ENCODE data around the gene LRMDA. TPM values are rescaled to one million over a fixed set of nuclear protein-coding genes. Genes with fewer than 3 reads are reported as not detected.
A peak's percentile ranks its signal among the peaks of the same experiment; 100 is the strongest.

LRMDA gene
- total RNA-seq, 1 donor = under 0.01 TPM

DNA sequence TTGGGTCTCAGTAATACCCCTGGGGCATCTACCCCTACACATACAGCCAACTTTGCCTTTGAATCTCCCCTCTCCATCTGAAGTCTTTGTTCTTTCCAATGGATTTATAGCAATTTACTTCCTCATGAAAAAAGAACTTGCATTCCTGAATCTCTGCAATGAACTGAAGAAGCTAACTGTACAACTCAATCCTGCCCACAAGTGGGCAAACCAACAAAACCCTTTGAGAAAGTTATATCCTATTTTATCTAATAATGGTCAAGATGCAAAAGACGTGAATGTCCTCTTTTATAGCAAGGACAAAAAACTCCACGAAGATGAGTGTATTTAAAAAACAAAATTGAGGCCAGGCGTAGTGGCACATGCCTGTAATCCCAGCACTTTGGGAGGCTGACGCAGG, 991.3 kb downstream of the LRMDA start:
- no peak overlapping the region for H3K4me3 ChIP-seq (ENCODE audit: low read depth, low read length)
- TF ChIP-seq, protein P1, sequence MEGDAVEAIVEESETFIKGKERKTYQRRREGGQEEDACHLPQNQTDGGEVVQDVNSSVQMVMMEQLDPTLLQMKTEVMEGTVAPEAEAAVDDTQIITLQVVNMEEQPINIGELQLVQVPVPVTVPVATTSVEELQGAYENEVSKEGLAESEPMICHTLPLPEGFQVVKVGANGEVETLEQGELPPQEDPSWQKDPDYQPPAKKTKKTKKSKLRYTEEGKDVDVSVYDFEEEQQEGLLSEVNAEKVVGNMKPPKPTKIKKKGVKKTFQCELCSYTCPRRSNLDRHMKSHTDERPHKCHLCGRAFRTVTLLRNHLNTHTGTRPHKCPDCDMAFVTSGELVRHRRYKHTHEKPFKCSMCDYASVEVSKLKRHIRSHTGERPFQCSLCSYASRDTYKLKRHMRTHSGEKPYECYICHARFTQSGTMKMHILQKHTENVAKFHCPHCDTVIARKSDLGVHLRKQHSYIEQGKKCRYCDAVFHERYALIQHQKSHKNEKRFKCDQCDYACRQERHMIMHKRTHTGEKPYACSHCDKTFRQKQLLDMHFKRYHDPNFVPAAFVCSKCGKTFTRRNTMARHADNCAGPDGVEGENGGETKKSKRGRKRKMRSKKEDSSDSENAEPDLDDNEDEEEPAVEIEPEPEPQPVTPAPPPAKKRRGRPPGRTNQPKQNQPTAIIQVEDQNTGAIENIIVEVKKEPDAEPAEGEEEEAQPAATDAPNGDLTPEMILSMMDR (IDR thresholded peaks at IDR 0.05; ENCODE audit: insufficient read depth, low read depth, low read length) = peak; percentile 28
- DNase-seq (ENCODE audit: low read depth) = no peak

DNA sequence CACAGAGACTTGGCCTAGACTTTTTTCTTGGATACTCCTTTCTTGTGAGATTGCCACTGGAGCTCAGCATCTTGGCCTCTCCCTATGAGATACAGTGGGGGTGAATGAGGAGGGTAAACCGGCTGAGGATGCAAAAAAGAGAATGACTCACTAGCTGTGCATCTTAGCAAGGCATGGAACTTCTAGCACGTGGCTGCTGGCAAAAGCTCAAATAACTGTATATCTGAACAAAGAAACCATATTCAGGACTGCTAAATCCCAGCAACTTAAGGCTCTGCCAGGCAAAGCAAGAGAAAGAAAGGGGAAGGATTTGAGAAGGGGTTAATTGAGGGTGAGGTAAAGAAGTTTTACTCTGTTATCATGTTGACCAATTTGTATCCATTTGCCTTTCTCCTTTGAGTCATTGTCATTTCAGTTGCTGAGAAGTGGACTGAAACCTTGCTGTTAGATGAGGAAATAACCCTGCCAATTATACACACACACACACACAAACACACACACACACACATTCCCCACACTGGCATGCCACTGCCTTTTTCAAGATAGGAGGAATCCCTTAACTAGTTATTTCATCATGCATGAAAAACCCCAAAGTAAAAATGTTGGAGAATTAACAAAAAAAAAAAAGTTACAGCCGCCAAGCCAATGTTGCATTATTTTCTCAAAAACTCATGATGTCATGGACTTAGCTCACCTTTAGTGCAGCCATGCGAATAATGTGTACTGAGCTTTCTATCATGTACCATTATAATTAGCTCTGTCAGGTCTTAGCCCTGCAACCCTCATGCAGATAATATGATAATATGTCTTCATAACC, 997.3 kb downstream of the LRMDA start:
- no peak overlapping the region for H3K4me3 ChIP-seq (ENCODE audit: low read depth, low read length)
- DNase-seq (ENCODE audit: low read depth) = peak; percentile 90
- TF ChIP-seq, protein P1 (IDR thresholded peaks at IDR 0.05; ENCODE audit: insufficient read depth, low read depth, low read length) = no peak

DNA sequence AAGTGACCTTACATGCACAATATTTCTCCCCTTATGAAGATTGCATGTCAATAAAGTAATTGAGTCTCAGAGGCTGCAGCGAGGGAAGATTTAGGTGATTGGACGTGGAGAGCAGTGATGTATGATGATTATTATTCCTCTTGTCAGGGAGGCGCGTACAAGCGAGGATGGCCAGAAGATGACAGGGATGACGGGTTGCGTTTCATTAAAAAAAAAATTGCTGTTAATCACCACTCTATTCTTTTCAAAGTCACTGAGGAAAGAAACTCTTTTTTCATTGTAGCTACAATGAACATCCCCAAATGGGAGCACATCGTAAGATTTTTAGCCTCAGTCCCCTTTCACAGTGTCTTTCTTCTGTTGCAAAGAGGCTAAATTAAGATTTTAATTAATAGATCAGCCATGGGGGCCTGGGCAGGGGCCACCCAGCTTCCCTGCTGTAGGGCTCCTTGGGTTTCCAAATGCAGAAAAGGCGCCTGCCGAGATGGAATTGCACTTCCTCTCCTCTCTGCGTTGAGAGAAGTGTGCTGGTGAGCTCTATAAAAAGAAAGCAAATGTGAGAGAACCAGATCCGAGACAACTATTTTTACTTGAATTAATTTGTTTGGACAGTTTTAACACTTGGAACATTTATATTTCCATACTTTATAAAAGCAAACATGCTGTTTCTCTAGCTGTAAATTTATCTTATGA, 998.1 kb downstream of the LRMDA start:
- DNase-seq (ENCODE audit: low read depth) = peak; percentile 18
- TF ChIP-seq, protein P1 (IDR thresholded peaks at IDR 0.05; ENCODE audit: insufficient read depth, low read depth, low read length) = no peak
- H3K4me3 ChIP-seq (ENCODE audit: low read depth, low read length) = no peak overlapping the region

DNA sequence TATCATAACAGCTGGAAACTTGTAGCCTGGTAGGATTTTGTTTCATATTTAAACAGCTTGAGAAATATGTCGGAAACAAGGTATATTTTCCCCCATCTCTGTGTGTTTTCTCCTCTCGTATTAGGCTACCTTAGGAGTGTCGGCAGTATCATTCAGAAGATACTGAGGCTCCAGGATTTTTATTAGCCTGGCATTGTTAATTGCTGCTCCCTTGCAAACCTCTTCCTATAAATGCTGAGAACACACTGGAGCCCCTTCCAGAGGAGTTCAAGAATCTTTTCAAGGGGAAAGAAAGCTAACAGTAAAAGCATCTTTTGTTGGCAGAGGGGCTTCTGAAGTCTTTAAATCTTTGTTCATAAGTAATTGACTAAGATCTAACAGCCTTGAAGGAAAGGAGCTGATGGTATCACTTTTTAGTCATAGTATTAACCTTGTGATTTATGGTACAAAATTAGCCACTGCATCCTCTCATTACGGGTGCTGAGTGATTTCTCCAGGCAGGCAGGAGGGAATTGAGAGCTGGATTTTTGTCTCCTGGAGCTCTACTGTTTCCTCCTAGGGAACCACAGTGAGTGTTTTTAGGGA, 998.7 kb downstream of the LRMDA start:
- no peak overlapping the region for H3K4me3 ChIP-seq (ENCODE audit: low read depth, low read length)
- TF ChIP-seq, protein P1 (IDR thresholded peaks at IDR 0.05; ENCODE audit: insufficient read depth, low read depth, low read length) = no peak
- DNase-seq (ENCODE audit: low read depth) = peak; percentile 24

DNA sequence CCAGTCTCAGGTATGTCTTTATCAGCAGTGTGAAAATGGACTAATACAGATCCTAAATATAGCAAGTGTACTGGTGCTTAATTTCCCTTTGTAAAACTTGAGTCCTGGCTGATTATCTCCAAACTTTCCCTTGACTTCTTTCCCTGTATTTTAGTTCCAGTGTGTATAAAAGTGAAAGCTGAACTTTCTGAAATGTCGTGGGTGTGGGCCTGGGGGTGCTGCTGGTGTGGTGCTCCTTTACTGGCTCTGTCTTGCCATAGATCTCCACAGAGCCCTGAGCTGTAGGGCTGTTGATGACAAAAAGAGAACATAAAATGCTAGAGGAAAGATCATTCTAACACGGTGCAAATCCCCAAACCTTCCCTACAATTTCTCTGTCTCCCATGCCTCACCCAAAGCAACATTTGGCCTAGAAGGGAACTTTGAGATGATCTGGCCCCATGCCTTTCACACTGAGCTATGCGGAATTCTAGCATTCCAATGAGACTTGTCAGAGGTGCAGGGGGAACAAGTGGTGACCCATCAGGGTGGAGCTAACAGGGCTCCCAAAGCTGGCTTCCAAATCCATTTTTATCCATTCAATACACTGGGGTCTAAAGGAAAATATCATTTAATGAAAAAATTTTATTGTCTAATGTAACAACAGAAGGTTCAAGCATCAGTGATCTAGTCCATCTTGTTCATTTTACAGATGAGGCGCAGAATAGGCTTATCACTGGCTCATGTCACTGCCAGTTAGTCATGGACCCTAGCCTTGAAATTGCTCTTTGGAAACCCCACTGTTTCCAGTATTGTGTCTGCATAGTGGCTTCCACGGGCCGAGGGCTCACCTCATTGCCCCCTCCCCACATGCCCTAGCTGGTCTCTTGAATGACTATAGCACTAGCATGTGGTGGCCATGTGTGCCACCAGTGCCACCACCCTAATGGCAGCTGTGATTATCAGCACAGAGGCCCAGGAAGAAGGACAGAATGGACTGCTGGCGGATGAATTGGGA, 1000.9 kb downstream of the LRMDA start:
- TF ChIP-seq, protein P1 (IDR thresholded peaks at IDR 0.05; ENCODE audit: insufficient read depth, low read depth, low read length) = no peak
- no peak overlapping the region for H3K4me3 ChIP-seq (ENCODE audit: low read depth, low read length)
- DNase-seq (ENCODE audit: low read depth) = peak; percentile 40

Measured in fibroblast of villous mesenchyme (primary cell).